Epithelial cell of esophagus (primary cell): ENCODE results near the gene RAP1A.

Experiments
- DNase-seq: peaks from one replicate; pipeline ENCODE4 v3.0.0; 2010; ENCODE audit warnings: low read depth
- H3K4me3 ChIP-seq: 2 replicates; pipeline ENCODE4 v1.5.1; 2011; ENCODE audit warnings: mild to moderate bottlenecking, low read length, control low read depth
- CTCF ChIP-seq: IDR thresholded peaks from 2 replicates; pipeline ENCODE4 v1.5.1; 2011; ENCODE audit warnings: low read depth, mild to moderate bottlenecking, low read length, control low read depth, inconsistent platforms; ENCODE audit not compliant: insufficient read depth; ENCODE audit errors: missing control alignments

RAP1A gene

GRCh38 chr1:111649648-111650047 lies 30.1 kb downstream of the RAP1A start:
- H3K4me3 ChIP-seq = no peak overlapping the region
- TF ChIP-seq CTCF = no peak
- peak; percentile 77 for DNase-seq

- TF ChIP-seq CTCF = no peak
- DNase-seq = no peak
- no peak overlapping the region for H3K4me3 ChIP-seq
These were observed 34.1 kb downstream of the RAP1A start for GRCh38 chr1:111653709-111654108.

- DNase-seq = no peak
- TF ChIP-seq CTCF = no peak
- H3K4me3 ChIP-seq = no peak overlapping the region
These were observed 35.2 kb downstream of the RAP1A start for GRCh38 chr1:111654839-111655238.

GRCh38 chr1:111656086-111657017 lies 36.8 kb downstream of the RAP1A start:
- peak; percentile 50 for TF ChIP-seq CTCF
- H3K4me3 ChIP-seq = no peak overlapping the region
- peak; percentile 61 for DNase-seq

- H3K4me3 ChIP-seq = no peak overlapping the region
- TF ChIP-seq CTCF = no peak
- no peak for DNase-seq
These were observed 39.0 kb downstream of the RAP1A start for GRCh38 chr1:111658622-111659021.

GRCh38 chr1:111660204-111661150 lies 40.9 kb downstream of the RAP1A start:
- no peak overlapping the region for H3K4me3 ChIP-seq
- no peak for DNase-seq
- TF ChIP-seq CTCF = no peak
